ENCODE measurements around the gene PTPN6. TPM values are rescaled to one million over a fixed set of nuclear protein-coding genes. Genes with fewer than 3 reads are reported as not detected.

PTPN6 gene
- total and polyA plus RNA-seq, 9 of the 15 experiments (the other 6 are each of a cell fraction or from before 2014, with no cell fraction given), result 1.5 to 5.1 (median 3.9) TPM

DNA sequence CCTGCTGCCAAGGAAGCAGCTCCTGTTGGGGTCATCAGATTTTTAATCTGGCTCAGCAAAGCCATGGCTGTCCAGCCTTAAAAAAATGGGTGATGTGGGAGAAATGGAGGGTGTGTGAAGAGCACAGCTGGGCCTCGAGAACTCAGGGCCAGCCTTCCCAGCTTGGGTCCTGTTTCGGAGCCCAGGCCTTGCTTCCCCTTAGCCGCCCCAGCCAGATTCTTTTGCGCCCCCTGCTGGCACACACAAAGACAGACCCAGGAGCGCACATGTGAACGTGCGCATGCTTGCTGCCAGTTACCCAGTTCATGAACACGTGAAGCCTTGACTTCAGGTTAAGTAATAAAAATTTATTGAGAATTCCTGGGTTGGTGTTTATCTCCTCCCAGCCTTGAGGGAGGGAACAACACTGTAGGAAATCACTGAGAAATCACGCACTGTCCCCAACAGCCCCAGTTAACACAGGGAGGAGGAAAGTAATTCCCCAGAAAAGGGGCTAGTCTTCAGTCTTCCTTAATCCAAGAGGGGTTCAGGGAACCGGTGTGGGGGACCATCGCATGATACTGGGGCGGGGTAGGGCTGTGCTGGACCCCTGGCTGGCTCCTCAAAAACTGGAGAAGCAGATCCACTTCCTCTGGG, 14.0 kb downstream of the PTPN6 start (continued):
- TF ChIP-seq USF1 (CRISPR knock-in tag; IDR thresholded peaks at IDR 0.05) (peak; percentile 70), MIER1 (IDR thresholded peaks at IDR 0.05; ENCODE audit: low read depth) (no peak), ELF1 (tag; IDR thresholded peaks at IDR 0.05) (no peak), LCOR (CRISPR knock-in tag; IDR thresholded peaks at IDR 0.05) (no peak), HES1 (IDR thresholded peaks at IDR 0.05; ENCODE audit: low read depth) (no peak), PURB (CRISPR knock-in tag; IDR thresholded peaks at IDR 0.05; ENCODE audit: low read depth) (no peak), ZNF699 (CRISPR knock-in tag; IDR thresholded peaks at IDR 0.05; ENCODE audit: insufficient replicate concordance) (no peak), ZKSCAN1 (IDR thresholded peaks at IDR 0.05; ENCODE audit: low read depth, low read length) (no peak), ZBED1 (IDR thresholded peaks at IDR 0.05) (no peak), ZNF41 (CRISPR knock-in tag; conservative IDR thresholded peaks at IDR 0.05) (no peak), CGGBP1 (CRISPR knock-in tag; IDR thresholded peaks at IDR 0.05) (no peak), ADNP (tag; IDR thresholded peaks at IDR 0.05) (no peak), ZNF436 (CRISPR knock-in tag; IDR thresholded peaks at IDR 0.05) (no peak)
- TF ChIP-seq, protein P1, sequence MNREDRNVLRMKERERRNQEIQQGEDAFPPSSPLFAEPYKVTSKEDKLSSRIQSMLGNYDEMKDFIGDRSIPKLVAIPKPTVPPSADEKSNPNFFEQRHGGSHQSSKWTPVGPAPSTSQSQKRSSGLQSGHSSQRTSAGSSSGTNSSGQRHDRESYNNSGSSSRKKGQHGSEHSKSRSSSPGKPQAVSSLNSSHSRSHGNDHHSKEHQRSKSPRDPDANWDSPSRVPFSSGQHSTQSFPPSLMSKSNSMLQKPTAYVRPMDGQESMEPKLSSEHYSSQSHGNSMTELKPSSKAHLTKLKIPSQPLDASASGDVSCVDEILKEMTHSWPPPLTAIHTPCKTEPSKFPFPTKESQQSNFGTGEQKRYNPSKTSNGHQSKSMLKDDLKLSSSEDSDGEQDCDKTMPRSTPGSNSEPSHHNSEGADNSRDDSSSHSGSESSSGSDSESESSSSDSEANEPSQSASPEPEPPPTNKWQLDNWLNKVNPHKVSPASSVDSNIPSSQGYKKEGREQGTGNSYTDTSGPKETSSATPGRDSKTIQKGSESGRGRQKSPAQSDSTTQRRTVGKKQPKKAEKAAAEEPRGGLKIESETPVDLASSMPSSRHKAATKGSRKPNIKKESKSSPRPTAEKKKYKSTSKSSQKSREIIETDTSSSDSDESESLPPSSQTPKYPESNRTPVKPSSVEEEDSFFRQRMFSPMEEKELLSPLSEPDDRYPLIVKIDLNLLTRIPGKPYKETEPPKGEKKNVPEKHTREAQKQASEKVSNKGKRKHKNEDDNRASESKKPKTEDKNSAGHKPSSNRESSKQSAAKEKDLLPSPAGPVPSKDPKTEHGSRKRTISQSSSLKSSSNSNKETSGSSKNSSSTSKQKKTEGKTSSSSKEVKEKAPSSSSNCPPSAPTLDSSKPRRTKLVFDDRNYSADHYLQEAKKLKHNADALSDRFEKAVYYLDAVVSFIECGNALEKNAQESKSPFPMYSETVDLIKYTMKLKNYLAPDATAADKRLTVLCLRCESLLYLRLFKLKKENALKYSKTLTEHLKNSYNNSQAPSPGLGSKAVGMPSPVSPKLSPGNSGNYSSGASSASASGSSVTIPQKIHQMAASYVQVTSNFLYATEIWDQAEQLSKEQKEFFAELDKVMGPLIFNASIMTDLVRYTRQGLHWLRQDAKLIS (CRISPR knock-in tag; IDR thresholded peaks at IDR 0.05), result no peak
- TF ChIP-seq, protein P2, sequence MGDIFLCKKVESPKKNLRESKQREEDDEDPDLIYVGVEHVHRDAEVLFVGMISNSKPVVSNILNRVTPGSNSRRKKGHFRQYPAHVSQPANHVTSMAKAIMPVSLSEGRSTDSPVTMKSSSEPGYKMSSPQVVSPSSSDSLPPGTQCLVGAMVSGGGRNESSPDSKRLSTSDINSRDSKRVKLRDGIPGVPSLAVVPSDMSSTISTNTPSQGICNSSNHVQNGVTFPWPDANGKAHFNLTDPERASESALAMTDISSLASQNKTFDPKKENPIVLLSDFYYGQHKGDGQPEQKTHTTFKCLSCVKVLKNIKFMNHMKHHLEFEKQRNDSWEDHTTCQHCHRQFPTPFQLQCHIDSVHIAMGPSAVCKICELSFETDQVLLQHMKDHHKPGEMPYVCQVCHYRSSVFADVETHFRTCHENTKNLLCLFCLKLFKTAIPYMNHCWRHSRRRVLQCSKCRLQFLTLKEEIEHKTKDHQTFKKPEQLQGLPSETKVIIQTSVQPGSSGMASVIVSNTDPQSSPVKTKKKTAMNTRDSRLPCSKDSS (IDR thresholded peaks at IDR 0.05; ENCODE audit: low read depth, partially characterized antibody), result no peak
- TF ChIP-seq, protein P3, sequence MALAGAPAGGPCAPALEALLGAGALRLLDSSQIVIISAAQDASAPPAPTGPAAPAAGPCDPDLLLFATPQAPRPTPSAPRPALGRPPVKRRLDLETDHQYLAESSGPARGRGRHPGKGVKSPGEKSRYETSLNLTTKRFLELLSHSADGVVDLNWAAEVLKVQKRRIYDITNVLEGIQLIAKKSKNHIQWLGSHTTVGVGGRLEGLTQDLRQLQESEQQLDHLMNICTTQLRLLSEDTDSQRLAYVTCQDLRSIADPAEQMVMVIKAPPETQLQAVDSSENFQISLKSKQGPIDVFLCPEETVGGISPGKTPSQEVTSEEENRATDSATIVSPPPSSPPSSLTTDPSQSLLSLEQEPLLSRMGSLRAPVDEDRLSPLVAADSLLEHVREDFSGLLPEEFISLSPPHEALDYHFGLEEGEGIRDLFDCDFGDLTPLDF (CRISPR knock-in tag; IDR thresholded peaks at IDR 0.05), result no peak
- TF ChIP-seq, protein P4, sequence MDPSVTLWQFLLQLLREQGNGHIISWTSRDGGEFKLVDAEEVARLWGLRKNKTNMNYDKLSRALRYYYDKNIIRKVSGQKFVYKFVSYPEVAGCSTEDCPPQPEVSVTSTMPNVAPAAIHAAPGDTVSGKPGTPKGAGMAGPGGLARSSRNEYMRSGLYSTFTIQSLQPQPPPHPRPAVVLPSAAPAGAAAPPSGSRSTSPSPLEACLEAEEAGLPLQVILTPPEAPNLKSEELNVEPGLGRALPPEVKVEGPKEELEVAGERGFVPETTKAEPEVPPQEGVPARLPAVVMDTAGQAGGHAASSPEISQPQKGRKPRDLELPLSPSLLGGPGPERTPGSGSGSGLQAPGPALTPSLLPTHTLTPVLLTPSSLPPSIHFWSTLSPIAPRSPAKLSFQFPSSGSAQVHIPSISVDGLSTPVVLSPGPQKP (CRISPR knock-in tag; IDR thresholded peaks at IDR 0.05), result no peak

Measured in K562 (cell line).